Heart left ventricle (tissue), 13 donors: ENCODE results near the gene SRRM5.

Source experiments
- POLR2A ChIP-seq, 2 donors: fragments of 450-650 bp; IDR thresholded peaks; one replicate each; pipeline ENCODE4 v1.6.1; 2017; ENCODE audit warnings: antibody characterized with exemption in 2 of 2, mild to moderate bottlenecking in 2 of 2, moderate library complexity in 2 of 2
- TF ChIP-seq, protein P1 (sequence below), 12 donors: fragments of 200-600 bp; sonication (generic) in 4 of 12; IDR thresholded peaks; one replicate each; pipeline versions ENCODE4 v1.5.0 to v1.8.0; 2018 to 2022; ENCODE audit warnings: antibody characterized with exemption in 12 of 12, mild to moderate bottlenecking in 5 of 12
- donor health status: ischemic (EF 13 %, LVEDD 7.1; RV severe dilation, severe dysfunction).
- donor health status: DM: no; HTN: yes; CAD: no.
- donor health status: DM: no; HTN: no; CAD: no.
- donor health status: ischemic (EF 25% LVEDD 6.9; RV normal size, moderate dysfunction).
- donor health status: ischemic (EF 25% LVEDD 5.7; RV mildly dilated, moderate dysfunction).
- donor health status: ischemic (EF 35%, LVEDD 5.7; RV mildly dilated, moderate dysfunction).
- donor health status: nonischemic (EF 11% LVEDD 7.7; RV severe dilation, severe dysfunction).
- donor health status: DM: yes; HTN: yes; CAD: no.
- donor health status: PGD.
- donor health status: ischemic (EF 29% LVEDD 5.4; RV normal size, mild dysfunction).
- donor health status: nonischemic (EF 23%, LVEDD 6.1; RV moderate dilation, normal function).

DNA sequence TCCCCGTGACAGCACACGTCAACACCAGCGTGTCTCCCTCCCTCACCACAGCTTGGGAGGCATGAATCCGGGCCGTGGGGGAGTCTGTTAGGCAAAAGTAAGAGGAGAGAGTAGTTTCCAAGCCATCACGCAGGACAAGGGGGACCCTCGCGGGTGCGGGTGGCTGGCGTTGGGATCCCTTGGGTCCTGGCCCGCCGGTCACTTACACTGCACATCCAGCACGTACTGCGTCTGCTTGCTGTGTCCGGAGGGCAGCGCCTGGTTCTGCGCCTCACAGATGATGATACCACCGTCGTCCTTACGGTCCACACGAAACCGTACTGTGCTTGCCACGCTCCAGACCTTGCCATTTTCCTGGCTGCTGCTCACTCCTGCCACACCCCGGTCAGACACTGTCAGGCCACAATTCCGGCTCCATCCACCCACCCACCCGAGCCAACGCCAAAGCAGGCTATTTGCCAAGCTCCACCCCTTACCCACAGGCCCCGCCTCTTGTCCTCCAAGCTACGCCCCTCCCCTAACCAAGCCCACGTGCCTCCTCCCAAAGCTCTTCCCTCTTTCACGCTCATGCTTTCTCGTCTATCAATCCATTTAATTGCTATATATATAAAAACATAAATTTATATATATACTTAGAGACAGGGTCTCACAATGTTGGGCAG lies 14.2 kb downstream of the SRRM5 start:
- TF ChIP-seq POLR2A (IDR thresholded peaks at IDR 0.05): no peak
- TF ChIP-seq, protein P1, sequence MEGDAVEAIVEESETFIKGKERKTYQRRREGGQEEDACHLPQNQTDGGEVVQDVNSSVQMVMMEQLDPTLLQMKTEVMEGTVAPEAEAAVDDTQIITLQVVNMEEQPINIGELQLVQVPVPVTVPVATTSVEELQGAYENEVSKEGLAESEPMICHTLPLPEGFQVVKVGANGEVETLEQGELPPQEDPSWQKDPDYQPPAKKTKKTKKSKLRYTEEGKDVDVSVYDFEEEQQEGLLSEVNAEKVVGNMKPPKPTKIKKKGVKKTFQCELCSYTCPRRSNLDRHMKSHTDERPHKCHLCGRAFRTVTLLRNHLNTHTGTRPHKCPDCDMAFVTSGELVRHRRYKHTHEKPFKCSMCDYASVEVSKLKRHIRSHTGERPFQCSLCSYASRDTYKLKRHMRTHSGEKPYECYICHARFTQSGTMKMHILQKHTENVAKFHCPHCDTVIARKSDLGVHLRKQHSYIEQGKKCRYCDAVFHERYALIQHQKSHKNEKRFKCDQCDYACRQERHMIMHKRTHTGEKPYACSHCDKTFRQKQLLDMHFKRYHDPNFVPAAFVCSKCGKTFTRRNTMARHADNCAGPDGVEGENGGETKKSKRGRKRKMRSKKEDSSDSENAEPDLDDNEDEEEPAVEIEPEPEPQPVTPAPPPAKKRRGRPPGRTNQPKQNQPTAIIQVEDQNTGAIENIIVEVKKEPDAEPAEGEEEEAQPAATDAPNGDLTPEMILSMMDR (IDR thresholded peaks at IDR 0.05): no peak
